Suprapubic skin (tissue), 4 donors: ENCODE measurements around the gene PAF1. TPM values are rescaled to one million over a fixed set of nuclear protein-coding genes. Genes with fewer than 3 reads are reported as not detected.
A peak's percentile ranks its signal among the peaks of the same experiment; 100 is the strongest.

Experiments
- DNase-seq, 2 donors: peaks; one replicate each; pipeline ENCODE4 v3.0.0-alpha.2; 2019; ENCODE audit warnings: low spot score in 2 of 2
- H3K27ac ChIP-seq: fragments of 200-600 bp; sonication (generic); one replicate; pipeline ENCODE4 v1.5.1; 2019
- H3K27me3 ChIP-seq: fragments of 200-600 bp; sonication (generic); one replicate; pipeline ENCODE4 v1.5.1; 2019
- H3K36me3 ChIP-seq: fragments of 200-600 bp; sonication (generic); one replicate; pipeline ENCODE4 v1.5.1; 2019
- H3K4me1 ChIP-seq: fragments of 200-600 bp; sonication (generic); one replicate; pipeline ENCODE4 v1.5.1; 2019
- H3K4me3 ChIP-seq: fragments of 200-600 bp; sonication (generic); one replicate; pipeline ENCODE4 v1.5.1; 2019; ENCODE audit warnings: mild to moderate bottlenecking
- H3K9me3 ChIP-seq: fragments of 200-600 bp; sonication (generic); one replicate; pipeline ENCODE4 v1.5.1; 2019
- CTCF ChIP-seq, 2 donors: fragments of 200-600 bp in 1 of 2; fragments of 450-650 bp in 1 of 2; sonication (generic) in 1 of 2; IDR thresholded peaks; one replicate each; pipeline ENCODE4 v1.5.1; 2016 to 2019; ENCODE audit warnings: antibody characterized with exemption in 2 of 2, mild to moderate bottlenecking in 1 of 2, moderate library complexity in 1 of 2
- EP300 ChIP-seq: sonication (generic); formaldehyde crosslinking; IDR thresholded peaks from one replicate; pipeline ENCODE4 v1.6.1; 2017; ENCODE audit warnings: antibody characterized with exemption
- POLR2A ChIP-seq, 2 donors: fragments of 450-650 bp; IDR thresholded peaks; one replicate each; pipeline ENCODE4 v1.6.1; 2017; ENCODE audit warnings: antibody characterized with exemption in 2 of 2, mild to moderate bottlenecking in 2 of 2, moderate library complexity in 2 of 2
- POLR2AphosphoS5 ChIP-seq, 3 donors: sonication (generic); formaldehyde crosslinking; IDR thresholded peaks; one replicate each; pipeline ENCODE4 v1.6.1; 2017; ENCODE audit warnings: antibody characterized with exemption in 3 of 3
- WGBS: methylation state at CpG from one replicate; pipeline ENCODE4 v1.1.5; 2018; 5-methylcytosine and 5-hydroxymethylcytosine counted together
- total RNA-seq, 4 donors: library from RNA; depleted of rRNA; stranded (reverse); fragments of >200 nt; gene quantifications; one replicate each; pipeline ENCODE4 v1.1.0, GENCODE V29; 2016

Gene PAF1
- total RNA-seq, 4 donors from 2014 or later, result 24.8 to 42.4 (median 35.4) TPM

GRCh38 chr19:39399668-39400050 lies 8.8 kb upstream of the PAF1 start:
- no peak for DNase-seq
- Histone ChIP-seq H3K4me1 (peaks cover 71% of the 10 kb centered on the region), H3K36me3 (peaks cover 8% of the 10 kb centered on the region), H3K9me3 (no peaks in the 10 kb centered on the region), H3K4me3 (no peak overlapping the region), H3K27me3 (no peaks in the 10 kb centered on the region), H3K27ac (peak overlapping the region; percentile 95)
- no peak for TF ChIP-seq EP300
- no peak for TF ChIP-seq CTCF (IDR thresholded peaks at IDR 0.05)
- TF ChIP-seq POLR2AphosphoS5 (IDR thresholded peaks at IDR 0.05), result no peak
- no peak for TF ChIP-seq POLR2A (IDR thresholded peaks at IDR 0.05)
- WGBS, result 86% methylated on average over 4 of the region's 4 CpGs

GRCh38 chr19:39398297-39398864 lies 7.5 kb upstream of the PAF1 start:
- Histone ChIP-seq H3K4me1 (peaks cover 62% of the 10 kb centered on the region), H3K27me3 (no peaks in the 10 kb centered on the region), H3K27ac (peak overlapping the region; percentile 95), H3K4me3 (peak overlapping the region; percentile 9), H3K9me3 (no peaks in the 10 kb centered on the region), H3K36me3 (peaks cover 18% of the 10 kb centered on the region)
- TF ChIP-seq POLR2AphosphoS5 (IDR thresholded peaks at IDR 0.05), result peak; percentile 25 to 41 (median 35)
- TF ChIP-seq POLR2A (IDR thresholded peaks at IDR 0.05), result no peak
- DNase-seq, result peak; percentile 92 to 95
- 31% methylated on average over 11 of the region's 11 CpGs for WGBS

- peak in 1 of 2 donors; percentile 20 for TF ChIP-seq POLR2A (IDR thresholded peaks at IDR 0.05)
- TF ChIP-seq EP300, result no peak
- peak; percentile 96 to 97 for TF ChIP-seq CTCF (IDR thresholded peaks at IDR 0.05)
- TF ChIP-seq POLR2AphosphoS5 (IDR thresholded peaks at IDR 0.05), result peak in 2 of 3 donors; percentile 42 to 61
- H3K9me3 ChIP-seq, result no peaks in the 10 kb centered on the region
- DNase-seq, result peak; percentile 91 to 95
- peak overlapping the region; percentile 9 for H3K4me3 ChIP-seq
- WGBS, result 35% methylated on average over 7 of the region's 17 CpGs
- H3K4me1 ChIP-seq, result peaks cover 56% of the 10 kb centered on the region
- H3K27me3 ChIP-seq, result no peaks in the 10 kb centered on the region
- peaks cover 20% of the 10 kb centered on the region for H3K36me3 ChIP-seq
- H3K27ac ChIP-seq, result peak overlapping the region; percentile 95
These were observed 6.7 kb upstream of the PAF1 start for GRCh38 chr19:39397360-39398296.

- Histone ChIP-seq H3K4me1 (peaks cover 27% of the 10 kb centered on the region), H3K36me3 (peaks cover 57% of the 10 kb centered on the region)
- TF ChIP-seq POLR2A (IDR thresholded peaks at IDR 0.05) (no peak), POLR2AphosphoS5 (IDR thresholded peaks at IDR 0.05) (no peak), EP300 (no peak), CTCF (IDR thresholded peaks at IDR 0.05) (no peak)
These were observed 505 bp downstream of the PAF1 start for GRCh38 chr19:39390451-39390750.

GRCh38 chr19:39389631-39390414 lies 1.1 kb downstream of the PAF1 start:
- Histone ChIP-seq H3K4me1 (peaks cover 27% of the 10 kb centered on the region), H3K9me3 (no peaks in the 10 kb centered on the region), H3K27ac (peak overlapping the region; percentile 97), H3K27me3 (no peaks in the 10 kb centered on the region), H3K36me3 (peaks cover 61% of the 10 kb centered on the region), H3K4me3 (peak overlapping the region; percentile 77)
- no peak for DNase-seq
- WGBS, result 68% methylated on average over 11 of the region's 13 CpGs
- no peak for TF ChIP-seq CTCF (IDR thresholded peaks at IDR 0.05)
- TF ChIP-seq EP300, result no peak
- TF ChIP-seq POLR2AphosphoS5 (IDR thresholded peaks at IDR 0.05), result no peak
- TF ChIP-seq POLR2A (IDR thresholded peaks at IDR 0.05), result no peak

More at GRCh38 chr19:39390451-39390750, 505 bp downstream of the PAF1 start:
- Histone ChIP-seq H3K9me3 (no peaks in the 10 kb centered on the region), H3K4me3 (peak overlapping the region; percentile 77), H3K27me3 (no peaks in the 10 kb centered on the region), H3K27ac (peak overlapping the region; percentile 97)
- no peak for DNase-seq
- 3% methylated on average over 5 of the region's 10 CpGs for WGBS
